Neural crest cell (in vitro differentiated cells): ENCODE results near the gene DCUN1D2. TPM values are rescaled to one million over a fixed set of nuclear protein-coding genes. Genes with fewer than 3 reads are reported as not detected.

ENCODE experiments used
- DNase-seq: peaks from one replicate; pipeline ENCODE4 v3.0.0; 2021; ENCODE audit warnings: low read depth, mixed read lengths, low spot score
- H3K27ac Mint-ChIP-seq: one replicate; pipeline ENCODE4 v1.8.0; 2021; ENCODE audit warnings: mild to moderate bottlenecking, mixed read lengths; ENCODE audit not compliant: unreplicated experiment
- H3K27me3 Mint-ChIP-seq: 2 replicates; pipeline ENCODE4 v1.8.0; 2021; ENCODE audit warnings: low read depth, mild to moderate bottlenecking, mixed read lengths
- H3K36me3 Mint-ChIP-seq: 2 replicates; pipeline ENCODE4 v1.8.0; 2021; ENCODE audit warnings: low read depth, mild to moderate bottlenecking, mixed read lengths
- H3K4me1 Mint-ChIP-seq: 2 replicates; pipeline ENCODE4 v1.8.0; 2021; ENCODE audit warnings: mixed read lengths
- H3K4me3 Mint-ChIP-seq: one replicate; pipeline ENCODE4 v1.8.0; 2021; ENCODE audit warnings: mild to moderate bottlenecking, mixed read lengths
- H3K9me3 Mint-ChIP-seq: 2 replicates; pipeline ENCODE4 v1.8.0; 2021; ENCODE audit warnings: mixed read lengths
- total RNA-seq: library from RNA; stranded (reverse); gene quantifications from 2 replicates; pipeline ENCODE4 v1.2.1, GENCODE V29; 2021
- TF ChIP-seq, protein P1 (sequence below): fragments of 200-600 bp; sonication (generic); conservative IDR thresholded peaks from 2 replicates; pipeline ENCODE4 v1.5.0; 2021; ENCODE audit warnings: antibody characterized with exemption, mild to moderate bottlenecking

Gene DCUN1D2
- total RNA-seq, 1 donor from 2014 or later = 32.1 TPM

- TF ChIP-seq, protein P1, sequence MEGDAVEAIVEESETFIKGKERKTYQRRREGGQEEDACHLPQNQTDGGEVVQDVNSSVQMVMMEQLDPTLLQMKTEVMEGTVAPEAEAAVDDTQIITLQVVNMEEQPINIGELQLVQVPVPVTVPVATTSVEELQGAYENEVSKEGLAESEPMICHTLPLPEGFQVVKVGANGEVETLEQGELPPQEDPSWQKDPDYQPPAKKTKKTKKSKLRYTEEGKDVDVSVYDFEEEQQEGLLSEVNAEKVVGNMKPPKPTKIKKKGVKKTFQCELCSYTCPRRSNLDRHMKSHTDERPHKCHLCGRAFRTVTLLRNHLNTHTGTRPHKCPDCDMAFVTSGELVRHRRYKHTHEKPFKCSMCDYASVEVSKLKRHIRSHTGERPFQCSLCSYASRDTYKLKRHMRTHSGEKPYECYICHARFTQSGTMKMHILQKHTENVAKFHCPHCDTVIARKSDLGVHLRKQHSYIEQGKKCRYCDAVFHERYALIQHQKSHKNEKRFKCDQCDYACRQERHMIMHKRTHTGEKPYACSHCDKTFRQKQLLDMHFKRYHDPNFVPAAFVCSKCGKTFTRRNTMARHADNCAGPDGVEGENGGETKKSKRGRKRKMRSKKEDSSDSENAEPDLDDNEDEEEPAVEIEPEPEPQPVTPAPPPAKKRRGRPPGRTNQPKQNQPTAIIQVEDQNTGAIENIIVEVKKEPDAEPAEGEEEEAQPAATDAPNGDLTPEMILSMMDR = no peak
- H3K27me3 Mint-ChIP-seq = no peaks in the 10 kb centered on the region
- H3K9me3 Mint-ChIP-seq = no peaks in the 10 kb centered on the region
- H3K4me3 Mint-ChIP-seq = no peak overlapping the region
- no peak for DNase-seq
- H3K4me1 Mint-ChIP-seq = no peaks in the 10 kb centered on the region
- peaks cover 36% of the 10 kb centered on the region for H3K36me3 Mint-ChIP-seq
- no peak overlapping the region for H3K27ac Mint-ChIP-seq
Observed at GRCh38 chr13:113477724-113478123, 12.8 kb downstream of the DCUN1D2 start.

DNA sequence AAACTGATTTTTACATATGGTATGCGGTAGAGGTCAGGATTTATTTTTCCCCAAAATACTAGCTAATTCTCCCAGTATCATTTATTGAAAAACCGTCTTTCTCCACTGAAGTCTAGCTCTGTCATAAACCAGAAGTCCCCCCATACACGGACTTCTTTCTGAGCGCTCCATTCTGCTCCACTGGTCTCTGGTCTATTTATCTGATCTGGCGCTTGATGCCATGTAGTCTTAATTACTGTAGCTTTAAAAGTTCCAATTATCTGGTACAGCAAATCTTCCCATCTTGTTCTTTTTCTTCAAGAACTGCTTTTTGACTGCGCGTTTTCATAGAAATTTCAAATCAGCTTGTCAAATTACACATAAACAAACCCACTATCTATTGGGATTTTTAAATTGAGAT lies 13.7 kb downstream of the DCUN1D2 start:
- DNase-seq = no peak
- H3K4me3 Mint-ChIP-seq = no peak overlapping the region
- peaks cover 39% of the 10 kb centered on the region for H3K36me3 Mint-ChIP-seq

DNA sequence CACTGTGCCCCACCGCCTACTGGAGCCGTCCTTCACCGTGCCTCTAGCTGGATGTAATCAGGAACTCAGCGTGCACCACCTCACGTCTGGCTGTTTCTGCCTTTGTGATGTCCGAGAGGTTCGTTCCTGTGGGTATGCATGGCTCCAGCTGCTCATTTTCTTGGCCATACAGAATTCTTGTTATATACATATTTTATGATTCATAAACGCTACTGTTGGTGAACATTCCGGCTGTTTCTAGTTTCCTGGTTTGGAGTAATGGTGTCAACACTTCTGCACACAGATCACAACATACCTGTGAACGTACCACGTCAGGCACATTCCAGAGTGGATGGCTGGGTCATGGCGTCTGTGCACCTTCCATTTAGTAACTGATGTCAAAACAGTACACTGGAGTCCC lies 14.6 kb downstream of the DCUN1D2 start:
- Mint-ChIP-seq H3K9me3 (no peaks in the 10 kb centered on the region), H3K27ac (no peak overlapping the region), H3K36me3 (peaks cover 46% of the 10 kb centered on the region), H3K27me3 (no peaks in the 10 kb centered on the region), H3K4me1 (no peaks in the 10 kb centered on the region), H3K4me3 (no peak overlapping the region)
- TF ChIP-seq, protein P1 = no peak
- DNase-seq = no peak

More for the DNA sequence above, 13.7 kb downstream of the DCUN1D2 start:
- no peak overlapping the region for H3K27ac Mint-ChIP-seq
- no peaks in the 10 kb centered on the region for H3K27me3 Mint-ChIP-seq
- no peaks in the 10 kb centered on the region for H3K9me3 Mint-ChIP-seq
- TF ChIP-seq, protein P1 = no peak
- H3K4me1 Mint-ChIP-seq = no peaks in the 10 kb centered on the region

DNA sequence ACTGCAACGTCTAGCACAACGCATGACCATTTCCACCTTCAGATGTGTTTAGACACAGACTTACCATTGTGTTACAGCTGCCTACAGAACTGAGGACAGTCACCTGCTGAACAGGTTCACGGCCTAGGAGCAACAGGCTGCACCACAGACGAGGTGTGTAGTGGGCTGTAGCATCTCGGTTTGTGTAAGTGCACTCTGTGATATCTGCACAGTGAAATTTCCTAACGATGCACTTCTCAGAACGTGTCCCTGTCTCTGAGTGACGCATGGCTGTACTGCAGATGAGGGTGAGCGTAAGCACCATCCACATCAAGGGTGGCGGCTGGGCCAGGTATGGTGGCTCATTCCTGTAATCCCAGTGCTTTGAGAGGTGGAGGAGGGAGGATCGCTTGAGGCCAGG lies 15.2 kb downstream of the DCUN1D2 start:
- H3K4me1 Mint-ChIP-seq = no peaks in the 10 kb centered on the region
- H3K27me3 Mint-ChIP-seq = no peaks in the 10 kb centered on the region
- H3K9me3 Mint-ChIP-seq = no peaks in the 10 kb centered on the region
- H3K36me3 Mint-ChIP-seq = peaks cover 49% of the 10 kb centered on the region
- TF ChIP-seq, protein P1 = no peak
- H3K27ac Mint-ChIP-seq = no peak overlapping the region
- DNase-seq = no peak
- no peak overlapping the region for H3K4me3 Mint-ChIP-seq

- Mint-ChIP-seq H3K4me1 (peaks cover 2% of the 10 kb centered on the region), H3K9me3 (no peaks in the 10 kb centered on the region), H3K4me3 (no peak overlapping the region), H3K27me3 (no peaks in the 10 kb centered on the region), H3K27ac (peak overlapping the region; percentile 45), H3K36me3 (peaks cover 52% of the 10 kb centered on the region)
- DNase-seq = no peak
- TF ChIP-seq, protein P1 = no peak
Observed at GRCh38 chr13:113474179-113474578, 16.3 kb downstream of the DCUN1D2 start.
